IMR-90 (cell line): ENCODE data around the gene XYLT2. TPM values are rescaled to one million over a fixed set of nuclear protein-coding genes. Genes with fewer than 3 reads are reported as not detected.

Experiments used
- ATAC-seq: fragments of 200-7000 bp; cut with Tn5 transposase; 2 replicates; pipeline ENCODE4 v1.9.1; 2020; ENCODE audit warnings: low read depth, mild to moderate bottlenecking, moderate library complexity
- BruUV-seq: library from RNA; stranded (reverse); fragments of 400-500 nt; replicated peaks from 2 replicates; lab custom pipeline; 2021; lab: Mats Ljungman, UMichigan
- CTCF ChIA-PET: fragments of 300-600 bp; formaldehyde crosslinking; extraction: SDS; loops from one replicate; lab custom pipeline; 2021; ENCODE audit warnings: antibody characterized with exemption; lab: Yijun Ruan, JAX
- POLR2A ChIA-PET: fragments of 300-600 bp; sonication (Branson Sonifier 250); formaldehyde crosslinking; loops from one replicate; lab custom pipeline; 2022; ENCODE audit warnings: antibody characterized with exemption; ENCODE audit not compliant: unreplicated experiment; lab: Charles Lee
- DNase-seq: peaks from one replicate; pipeline ENCODE4 v3.0.0; 2013
- H2AFZ ChIP-seq: replicated peaks from 2 replicates; pipeline ENCODE3; 2013; ENCODE audit warnings: low read length, mild to moderate bottlenecking; ENCODE audit not compliant: poor library complexity
- H2AK5ac ChIP-seq: 2 replicates; pipeline ENCODE4 v1.6.1; 2013; ENCODE audit warnings: low read depth, low read length, inconsistent platforms
- H2AK9ac ChIP-seq: replicated peaks from 2 replicates; pipeline ENCODE3; 2013; ENCODE audit warnings: mild to moderate bottlenecking, low read depth, low read length, moderate library complexity; ENCODE audit not compliant: poor library complexity
- H2BK120ac ChIP-seq: 2 replicates; pipeline ENCODE4 v1.6.1; 2013; ENCODE audit warnings: low read depth, low read length, inconsistent platforms
- H2BK15ac ChIP-seq: 3 replicates; pipeline ENCODE4 v1.6.1; 2013; ENCODE audit warnings: low read depth, low read length, inconsistent platforms
- H2BK20ac ChIP-seq: 2 replicates; pipeline ENCODE4 v1.6.1; 2013; ENCODE audit warnings: low read depth, mild to moderate bottlenecking, inconsistent platforms, low read length, moderate library complexity
- H2BK5ac ChIP-seq: 2 replicates; pipeline ENCODE4 v1.6.1; 2013; ENCODE audit warnings: mild to moderate bottlenecking, low read depth, low read length, inconsistent platforms; ENCODE audit not compliant: poor library complexity, severe bottlenecking
- H3K14ac ChIP-seq: replicated peaks from 2 replicates; pipeline ENCODE4 v1.6.1; 2013; ENCODE audit warnings: low read depth, low read length, inconsistent platforms
- H3K18ac ChIP-seq: 2 replicates; pipeline ENCODE4 v1.6.1; 2013; ENCODE audit warnings: low read depth, low read length, control low read depth
- H3K23ac ChIP-seq: 2 replicates; pipeline ENCODE4 v1.6.1; 2013; ENCODE audit warnings: low read depth, low read length, inconsistent platforms
- H3K27ac ChIP-seq: 2 replicates; pipeline ENCODE4 v1.5.1; 2013; ENCODE audit warnings: mild to moderate bottlenecking, control low read depth, low read length; ENCODE audit not compliant: insufficient read depth
- H3K27me3 ChIP-seq: 2 replicates; pipeline ENCODE4 v1.6.1; 2013; ENCODE audit warnings: low read length; ENCODE audit not compliant: control insufficient read depth, insufficient read depth
- H3K36me3 ChIP-seq: 2 replicates; pipeline ENCODE4 v1.6.1; 2013; ENCODE audit warnings: low read length, mixed read lengths; ENCODE audit not compliant: control insufficient read depth, insufficient read depth
- H3K4ac ChIP-seq: 2 replicates; pipeline ENCODE4 v1.6.1; 2013; ENCODE audit warnings: low read depth, low read length, inconsistent platforms
- H3K4me1 ChIP-seq: 2 replicates; pipeline ENCODE4 v1.6.1; 2013; ENCODE audit warnings: low read length, mixed read lengths; ENCODE audit not compliant: control insufficient read depth, insufficient read depth
- H3K4me2 ChIP-seq: 2 replicates; pipeline ENCODE4 v1.6.1; 2013; ENCODE audit warnings: low read depth, mild to moderate bottlenecking, control low read depth, low read length, moderate library complexity
- H3K4me3 ChIP-seq: 2 replicates; pipeline ENCODE4 v1.5.1; 2013; ENCODE audit warnings: low read depth, mild to moderate bottlenecking, control low read depth, low read length, moderate library complexity; ENCODE audit not compliant: insufficient read depth
- H3K56ac ChIP-seq: 2 replicates; pipeline ENCODE4 v1.6.1; 2013; ENCODE audit warnings: low read length, inconsistent platforms; ENCODE audit not compliant: insufficient read depth; ENCODE audit errors: extremely low read depth
- H3K79me1 ChIP-seq, 2 experiments: 2 replicates each; pipeline ENCODE4 v1.6.1; 2013; ENCODE audit warnings: low read length in 2 of 2, inconsistent platforms in 1 of 2, low read depth in 1 of 2
- H3K9ac ChIP-seq: 2 replicates; pipeline ENCODE4 v1.6.1; 2013; ENCODE audit warnings: low read depth, low read length, control low read depth
- H3K9me1 ChIP-seq: 2 replicates; pipeline ENCODE4 v1.6.1; 2013; ENCODE audit warnings: low read length, inconsistent platforms; ENCODE audit not compliant: insufficient read depth
- H3K9me3 ChIP-seq: 2 replicates; pipeline ENCODE4 v1.6.1; 2013; ENCODE audit warnings: low read length; ENCODE audit not compliant: control insufficient read depth, insufficient read depth
- H4K20me1 ChIP-seq: 2 replicates; pipeline ENCODE4 v1.6.1; 2013; ENCODE audit warnings: low read length, inconsistent platforms; ENCODE audit not compliant: insufficient read depth
- H4K5ac ChIP-seq: 2 replicates; pipeline ENCODE4 v1.6.1; 2013; ENCODE audit warnings: mild to moderate bottlenecking, low read depth, low read length, control low read depth
- H4K8ac ChIP-seq, 2 experiments: 2 replicates each; pipeline ENCODE4 v1.6.1; 2013; ENCODE audit warnings: low read depth in 2 of 2, low read length in 2 of 2, control low read depth in 1 of 2, inconsistent platforms in 1 of 2
- H4K91ac ChIP-seq: 2 replicates; pipeline ENCODE4 v1.6.1; 2013; ENCODE audit warnings: low read depth, low read length, inconsistent platforms; ENCODE audit not compliant: insufficient read depth
- BHLHE40 ChIP-seq: fragments of 150-350 bp; IDR thresholded peaks from 2 replicates; pipeline ENCODE4 v1.6.1; 2016; ENCODE audit warnings: mild to moderate bottlenecking, low read depth, low read length
- CHD1 ChIP-seq: IDR thresholded peaks from 2 replicates; pipeline ENCODE4 v1.6.1; 2012; ENCODE audit warnings: low read depth, low read length, improper control_type of control experiment
- FOS ChIP-seq: fragments of 150-350 bp; IDR thresholded peaks from 2 replicates; pipeline ENCODE4 v1.6.1; 2016; ENCODE audit warnings: low read depth, low read length
- MAFK ChIP-seq: IDR thresholded peaks from 2 replicates; pipeline ENCODE4 v1.6.1; 2012; ENCODE audit warnings: low read depth, low read length, improper control_type of control experiment
- MAZ ChIP-seq: IDR thresholded peaks from 2 replicates; pipeline ENCODE4 v1.6.1; 2012; ENCODE audit warnings: low read depth, mild to moderate bottlenecking, low read length, improper control_type of control experiment, moderate library complexity, borderline replicate concordance
- MXI1 ChIP-seq: IDR thresholded peaks from 2 replicates; pipeline ENCODE4 v1.6.1; 2012; ENCODE audit warnings: low read depth, mild to moderate bottlenecking, low read length, moderate library complexity, borderline replicate concordance
- NFE2L2 ChIP-seq: fragments of 150-350 bp; IDR thresholded peaks from 2 replicates; pipeline ENCODE4 v1.6.1; 2016; ENCODE audit warnings: low read depth, mild to moderate bottlenecking, low read length
- POLR2A ChIP-seq: IDR thresholded peaks from 2 replicates; pipeline ENCODE4 v1.6.1; 2012; ENCODE audit warnings: mild to moderate bottlenecking, low read depth, low read length
- RAD21 ChIP-seq: IDR thresholded peaks from 2 replicates; pipeline ENCODE4 v1.6.1; 2012; ENCODE audit warnings: low read length, improper control_type of control experiment
- RCOR1 ChIP-seq: IDR thresholded peaks from 2 replicates; pipeline ENCODE4 v1.6.1; 2012; ENCODE audit warnings: mild to moderate bottlenecking, low read length, improper control_type of control experiment; ENCODE audit not compliant: insufficient replicate concordance
- RFX5 ChIP-seq: IDR thresholded peaks from 2 replicates; pipeline ENCODE4 v1.8.0; 2012; ENCODE audit warnings: low read depth, mild to moderate bottlenecking, low read length, moderate library complexity
- SMC3 ChIP-seq: fragments of 150-350 bp; IDR thresholded peaks from 2 replicates; pipeline ENCODE4 v1.6.1; 2016; ENCODE audit warnings: low read depth, mild to moderate bottlenecking, antibody characterized with exemption, low read length, moderate library complexity
- WGBS, 2 experiments: methylation state at CpG; one replicate each; pipeline versions ENCODE4 v1.1.5 to v1.1.7; 2013; ENCODE audit warnings: missing lambda C conversion rate in 2 of 2; ENCODE audit not compliant: insufficient read length in 1 of 2; ENCODE audit errors: extremely low coverage in 2 of 2; 5-methylcytosine and 5-hydroxymethylcytosine counted together
- dilution Hi-C: fragments of 300-500 bp; cut with HindIII; formaldehyde crosslinking; loops from one replicate; pipeline ENCODE4 v1.14.3; 2018; ENCODE audit warnings: low sequenced_read_pairs; ENCODE audit not compliant: unreplicated experiment
- in situ Hi-C: fragments of 300-500 bp; cut with MboI; formaldehyde crosslinking; loops from 3 replicates; pipeline ENCODE4 v1.14.3; 2019; ENCODE audit warnings: low sequenced_read_pairs, inconsistent platforms, mixed read lengths
- intact Hi-C: fragments of 100-400 bp; cut with micrococcal nuclease; formaldehyde crosslinking; loops from 2 replicates; pipeline ENCODE4 v1.10.0; 2022
- polyA plus RNA-seq, 3 experiments: library from polyadenylated mRNA; depleted of rRNA; stranded (reverse); fragments of >200 nt; gene quantifications; 2 replicates each; pipeline ENCODE4 v1.2.3, GENCODE V29; 2012; ENCODE audit warnings: low replicate concordance in 1 of 3
- total RNA-seq: library from RNA; depleted of rRNA; stranded (reverse); fragments of >200 nt; gene quantifications from 2 replicates; pipeline ENCODE4 v1.2.3, GENCODE V29; 2012
- TF ChIP-seq, protein P1 (sequence below): conservative IDR thresholded peaks from 2 replicates; pipeline ENCODE4 v1.5.1; 2012; ENCODE audit warnings: mild to moderate bottlenecking, low read depth, low read length, improper control_type of control experiment
- TF ChIP-seq, protein P2 (sequence below): fragments of 150-350 bp; IDR thresholded peaks from 2 replicates; pipeline ENCODE4 v1.6.1; 2016; ENCODE audit warnings: low read depth, mild to moderate bottlenecking, low read length, moderate library complexity, borderline replicate concordance
- TF ChIP-seq, protein P3 (sequence below): fragments of 150-350 bp; IDR thresholded peaks from 2 replicates; pipeline ENCODE4 v1.6.1; 2017; ENCODE audit warnings: mild to moderate bottlenecking, antibody characterized with exemption, low read length, low read depth

Gene XYLT2
- total and polyA plus RNA-seq, 2 of the 4 experiments (the other 2 are of a cell fraction) = 27.7 to 31.9 TPM

DNA sequence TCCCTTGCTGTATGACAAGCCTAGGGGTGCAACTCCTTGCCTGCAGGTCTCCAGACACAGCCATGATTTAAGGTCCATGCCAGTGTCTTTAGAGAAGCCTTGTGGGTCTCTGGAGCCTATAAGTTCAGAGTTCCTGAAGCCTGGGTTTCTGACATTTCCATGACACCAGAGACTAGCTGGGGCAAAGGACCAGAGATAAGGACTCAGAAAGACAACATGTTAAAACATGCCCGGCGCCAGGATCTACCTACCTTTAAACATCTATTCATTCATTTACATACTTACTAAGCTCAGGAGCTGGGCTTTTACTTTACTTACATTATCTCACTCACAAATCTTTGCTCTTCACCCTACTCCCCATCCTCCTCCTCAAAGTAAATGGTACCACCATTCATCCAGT is 25.6 kb downstream of the XYLT2 start:
- H3K27me3 ChIP-seq = no peaks in the 10 kb centered on the region
- H3K4me1 ChIP-seq = no peaks in the 10 kb centered on the region
- no peak overlapping the region for H2AFZ ChIP-seq
- ATAC-seq = no peak
- peaks cover 7% of the 10 kb centered on the region; the same call in 1 of the 2 replicates for H3K9me1 ChIP-seq
- H4K20me1 ChIP-seq = no peaks in the 10 kb centered on the region
- no peak overlapping the region for H2BK15ac ChIP-seq
- peak overlapping the region in 1 of 2 experiments; percentile 56; a peak in 2 of 4 replicates for H4K8ac ChIP-seq
- in situ Hi-C loops (no loop called here), intact Hi-C loops (no loop called here), dilution Hi-C loops (no loop called here)
- peak overlapping the region; percentile 30; the same call in 1 of the 2 replicates for H3K4ac ChIP-seq
- peak overlapping the region; percentile 38 for H2AK9ac ChIP-seq
- H3K4me2 ChIP-seq = peak overlapping the region; percentile 88
- no peak for DNase-seq
- no peak overlapping the region for H4K91ac ChIP-seq
- H2BK20ac ChIP-seq = no peak overlapping the region; the same call in 1 of the 2 replicates
- 0 out of 2 replicates have a peak overlapping the region, but pooled peaks have one; percentile 12 for H2BK120ac ChIP-seq
- no peak overlapping the region; the same call in 1 of the 2 replicates for H3K14ac ChIP-seq
- no peaks in the 10 kb centered on the region for H3K9me3 ChIP-seq
- H3K9ac ChIP-seq = no peak overlapping the region
- no peak overlapping the region for H3K56ac ChIP-seq
- H3K18ac ChIP-seq = no peak overlapping the region
- H4K5ac ChIP-seq = peak overlapping the region; percentile 9; the same call in 1 of the 2 replicates
- WGBS, 2 experiments = no CpG with 5 or more reads among the region's 2 CpGs
- no TSS peak for BruUV-seq
- H3K4me3 ChIP-seq = no peak overlapping the region
- peaks cover 31% of the 10 kb centered on the region for H3K36me3 ChIP-seq
- H3K27ac ChIP-seq = no peak overlapping the region; the same call in 1 of the 2 replicates
- H2BK5ac ChIP-seq = no peak overlapping the region
- ChIA-PET CTCF (interaction anchor here (1.8 kb wide), 1 partner anchor 10 kb away, joined by 7 read pairs; no protein-coding TSS in a partner anchor), POLR2A (no interaction called here)
- peak overlapping the region; percentile 77; the same call in 1 of the 2 replicates for H3K23ac ChIP-seq
- no peak for TF ChIP-seq RCOR1
- TF ChIP-seq SMC3 = no peak
- no peak for TF ChIP-seq BHLHE40
- no peak for TF ChIP-seq RAD21
- no peak for TF ChIP-seq NFE2L2
- no peak for TF ChIP-seq MAZ
- TF ChIP-seq, protein P1, sequence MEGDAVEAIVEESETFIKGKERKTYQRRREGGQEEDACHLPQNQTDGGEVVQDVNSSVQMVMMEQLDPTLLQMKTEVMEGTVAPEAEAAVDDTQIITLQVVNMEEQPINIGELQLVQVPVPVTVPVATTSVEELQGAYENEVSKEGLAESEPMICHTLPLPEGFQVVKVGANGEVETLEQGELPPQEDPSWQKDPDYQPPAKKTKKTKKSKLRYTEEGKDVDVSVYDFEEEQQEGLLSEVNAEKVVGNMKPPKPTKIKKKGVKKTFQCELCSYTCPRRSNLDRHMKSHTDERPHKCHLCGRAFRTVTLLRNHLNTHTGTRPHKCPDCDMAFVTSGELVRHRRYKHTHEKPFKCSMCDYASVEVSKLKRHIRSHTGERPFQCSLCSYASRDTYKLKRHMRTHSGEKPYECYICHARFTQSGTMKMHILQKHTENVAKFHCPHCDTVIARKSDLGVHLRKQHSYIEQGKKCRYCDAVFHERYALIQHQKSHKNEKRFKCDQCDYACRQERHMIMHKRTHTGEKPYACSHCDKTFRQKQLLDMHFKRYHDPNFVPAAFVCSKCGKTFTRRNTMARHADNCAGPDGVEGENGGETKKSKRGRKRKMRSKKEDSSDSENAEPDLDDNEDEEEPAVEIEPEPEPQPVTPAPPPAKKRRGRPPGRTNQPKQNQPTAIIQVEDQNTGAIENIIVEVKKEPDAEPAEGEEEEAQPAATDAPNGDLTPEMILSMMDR = no peak
- no peak for TF ChIP-seq RFX5
- TF ChIP-seq POLR2A = no peak
- TF ChIP-seq CHD1 = no peak
- TF ChIP-seq MAFK = no peak
- TF ChIP-seq FOS = no peak
- no peak for TF ChIP-seq MXI1
- TF ChIP-seq, protein P2, sequence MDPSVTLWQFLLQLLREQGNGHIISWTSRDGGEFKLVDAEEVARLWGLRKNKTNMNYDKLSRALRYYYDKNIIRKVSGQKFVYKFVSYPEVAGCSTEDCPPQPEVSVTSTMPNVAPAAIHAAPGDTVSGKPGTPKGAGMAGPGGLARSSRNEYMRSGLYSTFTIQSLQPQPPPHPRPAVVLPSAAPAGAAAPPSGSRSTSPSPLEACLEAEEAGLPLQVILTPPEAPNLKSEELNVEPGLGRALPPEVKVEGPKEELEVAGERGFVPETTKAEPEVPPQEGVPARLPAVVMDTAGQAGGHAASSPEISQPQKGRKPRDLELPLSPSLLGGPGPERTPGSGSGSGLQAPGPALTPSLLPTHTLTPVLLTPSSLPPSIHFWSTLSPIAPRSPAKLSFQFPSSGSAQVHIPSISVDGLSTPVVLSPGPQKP = no peak
- TF ChIP-seq, protein P3, sequence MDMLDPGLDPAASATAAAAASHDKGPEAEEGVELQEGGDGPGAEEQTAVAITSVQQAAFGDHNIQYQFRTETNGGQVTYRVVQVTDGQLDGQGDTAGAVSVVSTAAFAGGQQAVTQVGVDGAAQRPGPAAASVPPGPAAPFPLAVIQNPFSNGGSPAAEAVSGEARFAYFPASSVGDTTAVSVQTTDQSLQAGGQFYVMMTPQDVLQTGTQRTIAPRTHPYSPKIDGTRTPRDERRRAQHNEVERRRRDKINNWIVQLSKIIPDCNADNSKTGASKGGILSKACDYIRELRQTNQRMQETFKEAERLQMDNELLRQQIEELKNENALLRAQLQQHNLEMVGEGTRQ = no peak
- peak overlapping the region; percentile 76; the same call in 1 of the 2 replicates for H2AK5ac ChIP-seq
- H3K79me1 ChIP-seq = peaks cover 33 to 57% of the 10 kb centered on the region in 2 experiments
